Measurements from ENCODE around the gene PDLIM4.

- TF ChIP-seq CTCF (IDR thresholded peaks at IDR 0.05) (no peak), POLR2A (IDR thresholded peaks at IDR 0.05) (no peak)
These were observed 39.0 kb downstream of the PDLIM4 start for GRCh38 chr5:132296412-132297016.

All from Peyer's patch (tissue), 4 donors.